ENCODE data around the gene CUEDC1. TPM values are rescaled to one million over a fixed set of nuclear protein-coding genes. Genes with fewer than 3 reads are reported as not detected.
A peak's percentile ranks its signal among the peaks of the same experiment; 100 is the strongest.

The CUEDC1 gene
- total and polyA plus RNA-seq, 9 of the 15 experiments (the other 6 are each of a cell fraction or from before 2014, with no cell fraction given), result 0.20 to 4.1 (median 1.6) TPM; not detected in 1

- TF ChIP-seq ZBTB49 (CRISPR knock-in tag; IDR thresholded peaks at IDR 0.05; ENCODE audit: borderline replicate concordance), result no peak
- no peak for TF ChIP-seq HDAC3 (IDR thresholded peaks at IDR 0.05; ENCODE audit: borderline replicate concordance, partially characterized antibody)
- no peak for TF ChIP-seq CLOCK (CRISPR knock-in tag; IDR thresholded peaks at IDR 0.05; ENCODE audit: borderline replicate concordance)
- TF ChIP-seq CHCHD3 (CRISPR knock-in tag; IDR thresholded peaks at IDR 0.05), result no peak
- TF ChIP-seq CBFB (CRISPR knock-in tag; IDR thresholded peaks at IDR 0.05), result peak; percentile 98
- no peak for TF ChIP-seq ZKSCAN3 (CRISPR knock-in tag; IDR thresholded peaks at IDR 0.05)
- no peak for TF ChIP-seq SMAD2 (IDR thresholded peaks at IDR 0.05; ENCODE audit: low read depth, low read length)
- TF ChIP-seq TCF15 (CRISPR knock-in tag; IDR thresholded peaks at IDR 0.05), result no peak
- no peak for TF ChIP-seq ZNF76 (CRISPR knock-in tag; IDR thresholded peaks at IDR 0.05; ENCODE audit: borderline replicate concordance)
- TF ChIP-seq FOXM1 (IDR thresholded peaks at IDR 0.05; ENCODE audit: low read depth), result peak; percentile 93
- no peak for TF ChIP-seq FOXM1 (CRISPR knock-in tag; IDR thresholded peaks at IDR 0.05; ENCODE audit: low read depth)
- TF ChIP-seq ZNF124 (CRISPR knock-in tag; IDR thresholded peaks at IDR 0.05), result no peak
- TF ChIP-seq ZNF217 (CRISPR knock-in tag; IDR thresholded peaks at IDR 0.05), result no peak
- TF ChIP-seq STAT5A (IDR thresholded peaks at IDR 0.05; ENCODE audit: borderline replicate concordance, low read length), result no peak
- TF ChIP-seq ZNF41 (CRISPR knock-in tag; conservative IDR thresholded peaks at IDR 0.05), result no peak
- no peak for TF ChIP-seq SNAPC5 (CRISPR knock-in tag; IDR thresholded peaks at IDR 0.05)
- TF ChIP-seq GMEB1 (CRISPR knock-in tag; IDR thresholded peaks at IDR 0.05), result peak; percentile 98
- no peak for TF ChIP-seq NFATC3 (IDR thresholded peaks at IDR 0.05)
Observed at GRCh38 chr17:57849874-57850754, 105.1 kb downstream of the CUEDC1 start, which contains the start of gene MRPS23 (continued).
